ENCODE measurements around the gene ACSF2.
A peak's percentile ranks its signal among the peaks of the same experiment; 100 is the strongest.
"Not testable (repeated sequence)": the region's sequence is repeated elsewhere in the genome, so short reads cannot be mapped to it uniquely, and the experiment has no call there.

ACSF2 gene

GRCh38 chr17:50407921-50408320, 18.1 kb upstream of the ACSF2 start:
- DNase-seq (ENCODE audit: low spot score) = no peak

GRCh38 chr17:50412188-50412732, 13.8 kb upstream of the ACSF2 start:
- DNase-seq (ENCODE audit: low spot score) = no peak

- DNase-seq (ENCODE audit: low spot score) = no peak
These were observed 11.2 kb upstream of the ACSF2 start for GRCh38 chr17:50414808-50415207.

- DNase-seq (ENCODE audit: low spot score) = not testable (repeated sequence)
These were observed 6.4 kb upstream of the ACSF2 start for GRCh38 chr17:50419577-50419976.

- DNase-seq (ENCODE audit: low spot score) = no peak
These were observed 5.5 kb upstream of the ACSF2 start for GRCh38 chr17:50420419-50421112.

GRCh38 chr17:50421308-50422051, 4.5 kb upstream of the ACSF2 start:
- no peak for DNase-seq (ENCODE audit: low spot score)

- no peak for DNase-seq (ENCODE audit: low spot score)
These were observed 3.3 kb upstream of the ACSF2 start for GRCh38 chr17:50422738-50423137.

- DNase-seq (ENCODE audit: low spot score) = no peak
These were observed 2.4 kb upstream of the ACSF2 start for GRCh38 chr17:50423553-50424159.

- DNase-seq (ENCODE audit: low spot score) = no peak
These were observed 1.6 kb upstream of the ACSF2 start for GRCh38 chr17:50424246-50424995.

- DNase-seq (ENCODE audit: low spot score) = no peak
These were observed 879 bp upstream of the ACSF2 start for GRCh38 chr17:50424996-50425681.

- no peak for DNase-seq (ENCODE audit: low spot score)
These were observed 409 bp downstream of the ACSF2 start for GRCh38 chr17:50426472-50426782.

GRCh38 chr17:50426814-50427787, 1.1 kb downstream of the ACSF2 start:
- DNase-seq (ENCODE audit: low spot score) = peak; percentile 3

GRCh38 chr17:50428126-50428525, 2.1 kb downstream of the ACSF2 start:
- DNase-seq (ENCODE audit: low spot score) = not testable (repeated sequence)

GRCh38 chr17:50428831-50429424, 2.9 kb downstream of the ACSF2 start:
- no peak for DNase-seq (ENCODE audit: low spot score)

- no peak for DNase-seq (ENCODE audit: low spot score)
These were observed 3.8 kb downstream of the ACSF2 start for GRCh38 chr17:50429793-50430192.

GRCh38 chr17:50430821-50431618, 5.0 kb downstream of the ACSF2 start:
- no peak for DNase-seq (ENCODE audit: low spot score)

GRCh38 chr17:50432125-50432762, 6.2 kb downstream of the ACSF2 start:
- no peak for DNase-seq (ENCODE audit: low spot score)

GRCh38 chr17:50437409-50437808, 11.4 kb downstream of the ACSF2 start:
- no peak for DNase-seq (ENCODE audit: low spot score)

GRCh38 chr17:50439008-50439407, 13.0 kb downstream of the ACSF2 start:
- no peak for DNase-seq (ENCODE audit: low spot score)

Data from globus pallidus (tissue), 1 donor.